HK-2 (cell line): Measurements from ENCODE around the gene SPACDR.
A peak's percentile ranks its signal among the peaks of the same experiment; 100 is the strongest.

Experiments used
- DNase-seq: peaks from one replicate; pipeline ENCODE4 v3.0.0-alpha.2; 2018; ENCODE audit not compliant: unreplicated experiment

SPACDR gene

DNA sequence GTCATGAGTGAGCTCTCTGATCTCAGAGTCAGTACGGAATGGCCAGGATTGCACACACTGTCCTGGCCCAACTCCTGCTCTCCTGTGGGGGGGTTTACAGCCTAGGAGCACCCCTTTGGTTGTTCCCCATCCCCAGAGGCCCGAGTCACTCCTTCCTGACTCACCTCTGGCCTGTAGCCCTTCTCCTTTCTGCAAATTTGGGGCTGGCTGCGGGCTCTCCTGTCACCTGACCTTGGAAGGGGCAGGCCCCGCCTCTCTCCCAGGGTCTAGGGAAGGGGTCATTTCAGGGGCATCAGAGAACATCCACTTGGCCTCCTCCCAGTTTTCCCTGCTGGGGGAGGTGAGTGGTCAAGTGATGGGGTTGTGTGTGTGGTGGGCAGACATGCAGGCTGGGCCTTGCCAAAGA, 21.4 kb upstream of the SPACDR start:
- DNase-seq, result no peak

GRCh38 chr7:100484673-100485045, 20.6 kb upstream of the SPACDR start:
- DNase-seq, result no peak

GRCh38 chr7:100483722-100484672, 19.9 kb upstream of the SPACDR start, which contains the start of gene NYAP1:
NYAP1 (plus strand) TSS chr7:100483927; CDS start chr7:100485312, 1,385 bp downstream.
- no peak for DNase-seq

- peak; percentile 67 for DNase-seq
Observed at GRCh38 chr7:100483090-100483721, 19.1 kb upstream of the SPACDR start.

DNA sequence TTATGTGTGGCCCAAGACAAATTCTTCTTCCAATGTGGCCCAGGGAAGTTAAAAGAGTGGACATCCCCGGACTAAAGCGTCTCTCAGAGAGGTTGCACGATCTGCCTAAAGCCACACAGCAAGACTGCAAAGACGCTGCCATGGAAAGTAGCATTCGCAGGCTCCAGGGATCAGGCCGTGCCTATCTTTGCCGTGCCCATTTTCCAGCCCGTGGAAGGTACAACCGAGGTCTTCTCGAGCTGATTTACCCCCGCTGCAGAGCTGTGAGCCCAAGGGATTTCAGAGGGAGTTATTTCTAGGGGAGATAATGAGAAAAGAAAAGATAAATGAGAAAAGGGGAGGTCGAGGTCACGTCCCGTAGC, 18.6 kb upstream of the SPACDR start:
- no peak for DNase-seq

GRCh38 chr7:100481466-100481865, 17.4 kb upstream of the SPACDR start:
- no peak for DNase-seq

DNA sequence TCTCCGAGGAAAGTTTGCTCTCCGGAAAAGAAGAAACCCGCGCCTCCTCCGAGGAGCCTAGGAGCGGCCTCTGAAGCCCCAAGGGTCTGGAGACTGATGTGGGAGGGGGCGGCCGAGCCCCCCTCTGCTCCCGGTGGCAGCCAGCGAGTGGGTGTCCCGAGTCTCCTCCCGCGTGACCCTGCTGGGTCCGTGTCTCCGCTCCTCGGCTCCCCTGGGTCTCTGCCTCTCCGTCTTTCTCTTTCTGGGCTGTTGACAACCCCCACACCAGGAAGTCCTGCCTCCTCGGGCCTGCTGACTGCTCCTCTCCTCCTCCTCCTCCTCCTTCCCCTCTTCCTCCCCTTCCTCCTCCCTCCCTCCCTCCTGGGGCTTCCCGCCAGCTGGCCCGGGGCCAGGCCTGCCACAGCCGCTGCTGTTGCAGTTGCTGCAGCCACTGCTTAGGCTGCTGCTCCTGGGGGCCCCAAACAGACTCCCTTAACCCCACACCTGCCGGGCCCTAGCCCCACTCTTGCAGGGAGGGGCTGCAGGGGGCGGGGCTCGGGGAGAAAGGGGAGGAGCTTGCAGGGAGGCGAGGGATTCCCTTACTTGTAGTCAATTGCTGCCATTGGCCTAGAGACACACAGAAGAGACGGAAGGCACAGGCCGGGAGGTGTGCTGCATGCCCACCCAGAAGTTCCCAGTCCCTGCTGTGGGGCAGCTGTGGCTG, 15.0 kb upstream of the SPACDR start, which contains the start of gene TSC22D4:
Gene TSC22D4, minus strand, starts transcription at position 257 of the 703 bp plus-strand sequence. CDS start 1,176 bp downstream, outside the sequence.
- DNase-seq, result peak; percentile 90

DNA sequence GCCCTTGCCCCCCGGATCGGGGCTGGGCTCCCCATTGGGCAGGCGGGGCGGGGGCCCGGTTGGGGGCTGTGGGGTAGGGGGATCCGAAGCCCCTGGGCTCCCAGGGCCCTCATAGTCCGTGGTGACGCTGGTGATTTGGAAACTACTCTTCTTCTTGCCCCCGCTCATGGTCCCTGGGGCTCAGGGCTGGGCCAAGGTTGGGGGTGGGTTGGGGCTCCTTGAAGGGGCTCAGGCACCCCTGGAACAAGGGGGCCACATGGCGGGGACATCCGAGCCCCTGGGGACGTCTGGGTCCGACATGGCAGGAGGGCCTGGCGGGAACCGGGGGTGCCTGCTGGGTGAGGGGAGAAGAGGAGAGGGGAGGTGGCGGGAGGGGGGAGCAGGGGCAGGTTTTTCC, 13.8 kb upstream of the SPACDR start:
- DNase-seq, result no peak

GRCh38 chr7:100476903-100477870, 13.1 kb upstream of the SPACDR start:
- no peak for DNase-seq

DNA sequence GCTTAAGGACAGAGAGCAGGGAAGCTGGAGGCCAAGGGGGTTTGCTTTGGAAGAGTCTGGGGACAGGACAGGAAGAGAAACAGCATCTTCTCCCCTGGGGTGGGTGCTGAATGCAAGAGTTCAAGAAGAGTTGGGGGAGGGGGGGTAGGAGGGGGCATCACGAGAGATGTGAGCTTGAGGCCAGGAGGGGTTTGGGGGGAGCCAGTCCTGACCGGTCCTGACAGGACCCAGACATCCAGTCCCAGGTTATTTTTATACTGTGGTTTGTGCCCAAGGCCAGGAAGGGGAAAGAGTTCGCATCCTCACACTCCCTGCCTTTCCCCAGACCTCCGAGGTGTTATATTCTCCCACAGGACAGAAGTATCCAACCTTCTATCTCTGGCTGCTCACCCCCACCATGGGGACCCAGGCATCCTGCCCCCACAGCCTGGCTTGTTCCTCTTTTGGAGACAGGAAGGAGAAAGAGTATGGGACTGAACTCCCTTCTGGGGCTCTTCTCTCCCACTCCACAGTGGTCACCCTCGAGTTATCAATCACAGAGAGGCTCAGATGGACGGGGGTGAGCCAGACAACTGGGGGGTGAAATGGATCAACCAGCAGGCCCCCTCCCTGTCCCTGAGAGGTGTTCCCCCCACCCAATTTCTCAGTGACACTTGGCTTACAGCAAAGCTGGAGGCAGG, 12.2 kb upstream of the SPACDR start:
- no peak for DNase-seq

- DNase-seq, result no peak
Observed at GRCh38 chr7:100475549-100475948, 11.5 kb upstream of the SPACDR start.

DNA sequence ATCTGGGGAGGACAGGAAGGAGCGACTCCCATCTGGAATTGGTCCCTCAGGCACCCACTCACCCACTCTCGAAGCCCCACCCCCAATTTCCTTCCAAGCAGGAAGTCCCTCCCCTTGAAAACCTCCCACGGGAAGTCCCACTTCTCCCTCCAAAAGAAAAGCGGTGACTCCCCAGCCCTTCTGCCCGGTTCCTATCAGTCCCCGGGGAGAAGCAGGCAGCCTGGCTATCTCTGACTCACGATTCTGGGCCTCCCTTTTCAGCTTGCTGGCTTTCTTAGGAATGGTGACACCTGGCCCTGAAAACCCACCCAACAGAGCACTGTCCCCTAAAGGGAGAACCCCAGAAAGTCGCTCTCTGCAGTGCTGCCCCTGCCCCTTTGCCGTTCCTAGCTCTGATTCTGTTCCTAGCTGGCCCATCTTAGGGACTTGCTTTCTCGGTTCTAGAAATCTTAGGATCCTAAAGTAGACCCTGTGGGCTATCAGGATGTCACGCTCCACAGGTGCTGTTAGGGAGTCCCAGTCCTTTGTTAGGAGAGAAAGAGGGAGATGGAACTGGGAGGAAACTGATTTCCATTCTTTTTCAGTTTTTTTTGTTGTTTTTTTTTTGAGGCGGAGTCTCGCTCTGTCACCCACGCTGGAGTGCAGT, 8.9 kb upstream of the SPACDR start:
- peak; percentile 27 for DNase-seq

GRCh38 chr7:100472121-100472851, 8.2 kb upstream of the SPACDR start:
- DNase-seq, result no peak

- no peak for DNase-seq
Observed at GRCh38 chr7:100471021-100471420, 7.0 kb upstream of the SPACDR start.

GRCh38 chr7:100469227-100470044, 5.4 kb upstream of the SPACDR start:
- peak; percentile 88 for DNase-seq

DNA sequence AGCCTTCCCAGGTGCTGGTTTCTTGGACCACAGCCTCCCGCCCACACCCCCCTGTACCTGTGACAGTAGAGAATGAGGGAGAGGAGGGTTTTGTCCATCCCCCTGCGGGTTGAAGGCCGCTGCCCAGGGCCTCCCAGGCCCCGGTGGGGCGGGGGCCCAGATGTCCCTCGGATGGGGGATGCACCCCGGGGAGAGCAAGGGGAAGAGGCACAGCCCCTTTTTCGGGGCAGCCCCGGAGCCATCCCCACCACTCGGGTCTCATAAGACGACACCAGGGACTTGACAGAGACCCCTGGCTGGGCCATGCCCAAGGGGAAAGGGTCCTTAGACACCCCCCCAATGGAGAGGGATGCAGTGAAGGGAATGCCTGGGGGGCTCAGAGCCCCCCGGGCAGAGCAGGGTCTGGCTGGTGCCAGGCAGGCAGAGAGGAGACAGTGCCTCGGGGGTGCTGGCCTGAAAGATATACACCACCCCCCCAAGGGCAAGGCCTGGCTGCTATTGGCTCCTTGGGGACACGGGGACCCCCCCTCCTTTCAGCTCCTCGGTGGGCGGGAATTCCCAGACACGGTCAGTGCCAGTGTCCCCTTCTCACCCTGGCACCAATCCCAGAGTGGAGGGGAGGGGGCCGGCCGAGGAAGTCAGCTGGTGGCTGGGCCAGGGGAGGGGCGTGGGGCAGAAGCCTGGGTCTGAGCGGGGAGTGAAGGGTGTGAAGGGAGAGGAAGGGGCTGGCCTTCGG, 3.7 kb upstream of the SPACDR start:
- DNase-seq, result no peak

GRCh38 chr7:100466653-100467605, 2.9 kb upstream of the SPACDR start:
- no peak for DNase-seq
